Left renal pelvis (tissue), 4 donors: ENCODE data around the gene AZI2. TPM values are rescaled to one million over a fixed set of nuclear protein-coding genes. Genes with fewer than 3 reads are reported as not detected.

Experiments used
- DNase-seq, 4 donors: peaks; one replicate each; pipeline ENCODE4 v3.0.0-alpha.2; 2013; ENCODE audit warnings: low read depth in 4 of 4, low spot score in 3 of 4
- polyA plus RNA-seq, 4 donors: library from polyadenylated mRNA; unstranded; fragments of 120-200 nt; gene quantifications; one replicate each; pipeline ENCODE4 v1.2.1, GENCODE V29; 2013; ENCODE audit not compliant: insufficient read length in 4 of 4

The AZI2 gene
- 100 to 1,000 TPM in 2 of 4 donors, 10 to 100 TPM in 2; 87.6 to 132 (median 102) TPM for polyA plus RNA-seq

GRCh38 chr3:28348629-28349468 lies at the start of gene AZI2, which contains the start of gene ZCWPW2:
Gene AZI2, minus strand, starts transcription at chr3:28348824. Its CDS starts 8,207 bp downstream, at chr3:28340617.
Gene ZCWPW2, plus strand, starts transcription at chr3:28348721. Its CDS starts 64,348 bp downstream, at chr3:28413069.
- DNase-seq = peak; percentile 90 to 94 (median 91)

GRCh38 chr3:28388978-28389377 lies 40.4 kb upstream of the AZI2 start:
- DNase-seq = no peak

- DNase-seq = no peak
These were observed 37.4 kb upstream of the AZI2 start for GRCh38 chr3:28386049-28386448.

- no peak for DNase-seq
These were observed 27.8 kb upstream of the AZI2 start for GRCh38 chr3:28376424-28376823.

- DNase-seq = peak in 1 of 4 donors; percentile 65
These were observed 911 bp upstream of the AZI2 start for GRCh38 chr3:28349469-28350000.

- no peak for DNase-seq
These were observed 377 bp downstream of the AZI2 start for GRCh38 chr3:28348265-28348628.

- no peak for DNase-seq
These were observed 1.0 kb downstream of the AZI2 start for GRCh38 chr3:28347374-28348264.

GRCh38 chr3:28345690-28346089 lies 2.9 kb downstream of the AZI2 start:
- no peak for DNase-seq

GRCh38 chr3:28343144-28343543 lies 5.5 kb downstream of the AZI2 start:
- DNase-seq = no peak

- no peak for DNase-seq
These were observed 11.4 kb downstream of the AZI2 start for GRCh38 chr3:28337230-28337629.

- DNase-seq = no peak
These were observed 13.4 kb downstream of the AZI2 start for GRCh38 chr3:28335246-28335645.

- DNase-seq = no peak
These were observed 14.1 kb downstream of the AZI2 start for GRCh38 chr3:28334552-28334951.

- DNase-seq = no peak
These were observed 20.2 kb downstream of the AZI2 start for GRCh38 chr3:28328188-28329151.

GRCh38 chr3:28326458-28326926 lies 22.1 kb downstream of the AZI2 start:
- DNase-seq = no peak

- no peak for DNase-seq
These were observed 26.2 kb downstream of the AZI2 start for GRCh38 chr3:28322464-28322863.

GRCh38 chr3:28320981-28321380 lies 27.6 kb downstream of the AZI2 start:
- DNase-seq = no peak

- no peak for DNase-seq
These were observed 31.1 kb downstream of the AZI2 start for GRCh38 chr3:28317438-28318022.

GRCh38 chr3:28316226-28316625 lies 32.4 kb downstream of the AZI2 start:
- no peak for DNase-seq

- no peak for DNase-seq
These were observed 32.9 kb downstream of the AZI2 start for GRCh38 chr3:28315711-28316110.
